WI38 (cell line): Measurements from ENCODE around the gene CHRM1.

Experiments used
- H3K4me3 ChIP-seq: 2 replicates; pipeline ENCODE4 v1.5.1; 2011; ENCODE audit warnings: low read depth, mild to moderate bottlenecking, control low read depth, low read length
- TF ChIP-seq, protein P1 (sequence below): IDR thresholded peaks from 2 replicates; pipeline ENCODE4 v1.5.1; 2012; ENCODE audit warnings: low read depth, mild to moderate bottlenecking, control low read depth, low read length

The CHRM1 gene

DNA sequence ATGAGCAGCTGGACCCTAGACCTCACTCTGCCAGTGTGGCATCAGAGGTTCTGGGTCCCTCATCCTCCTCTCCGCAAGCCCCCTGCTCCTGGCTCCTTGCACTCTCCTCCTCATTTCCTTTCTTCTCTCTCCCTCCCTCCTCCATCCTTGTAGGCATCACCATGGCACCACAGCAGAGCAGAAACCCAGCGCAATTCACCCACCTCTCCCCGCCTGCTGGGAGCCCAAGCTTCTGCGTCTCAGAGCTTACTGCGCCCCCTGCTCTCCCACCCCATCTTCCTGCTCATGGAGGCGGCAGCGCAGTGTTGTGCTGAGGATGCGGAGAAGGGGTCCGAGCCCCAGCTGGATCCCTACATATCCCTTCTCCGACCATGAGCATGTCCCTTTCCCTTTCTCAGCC is 1.7 kb downstream of the CHRM1 start:
- no peak overlapping the region for H3K4me3 ChIP-seq
- TF ChIP-seq, protein P1, sequence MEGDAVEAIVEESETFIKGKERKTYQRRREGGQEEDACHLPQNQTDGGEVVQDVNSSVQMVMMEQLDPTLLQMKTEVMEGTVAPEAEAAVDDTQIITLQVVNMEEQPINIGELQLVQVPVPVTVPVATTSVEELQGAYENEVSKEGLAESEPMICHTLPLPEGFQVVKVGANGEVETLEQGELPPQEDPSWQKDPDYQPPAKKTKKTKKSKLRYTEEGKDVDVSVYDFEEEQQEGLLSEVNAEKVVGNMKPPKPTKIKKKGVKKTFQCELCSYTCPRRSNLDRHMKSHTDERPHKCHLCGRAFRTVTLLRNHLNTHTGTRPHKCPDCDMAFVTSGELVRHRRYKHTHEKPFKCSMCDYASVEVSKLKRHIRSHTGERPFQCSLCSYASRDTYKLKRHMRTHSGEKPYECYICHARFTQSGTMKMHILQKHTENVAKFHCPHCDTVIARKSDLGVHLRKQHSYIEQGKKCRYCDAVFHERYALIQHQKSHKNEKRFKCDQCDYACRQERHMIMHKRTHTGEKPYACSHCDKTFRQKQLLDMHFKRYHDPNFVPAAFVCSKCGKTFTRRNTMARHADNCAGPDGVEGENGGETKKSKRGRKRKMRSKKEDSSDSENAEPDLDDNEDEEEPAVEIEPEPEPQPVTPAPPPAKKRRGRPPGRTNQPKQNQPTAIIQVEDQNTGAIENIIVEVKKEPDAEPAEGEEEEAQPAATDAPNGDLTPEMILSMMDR = no peak

DNA sequence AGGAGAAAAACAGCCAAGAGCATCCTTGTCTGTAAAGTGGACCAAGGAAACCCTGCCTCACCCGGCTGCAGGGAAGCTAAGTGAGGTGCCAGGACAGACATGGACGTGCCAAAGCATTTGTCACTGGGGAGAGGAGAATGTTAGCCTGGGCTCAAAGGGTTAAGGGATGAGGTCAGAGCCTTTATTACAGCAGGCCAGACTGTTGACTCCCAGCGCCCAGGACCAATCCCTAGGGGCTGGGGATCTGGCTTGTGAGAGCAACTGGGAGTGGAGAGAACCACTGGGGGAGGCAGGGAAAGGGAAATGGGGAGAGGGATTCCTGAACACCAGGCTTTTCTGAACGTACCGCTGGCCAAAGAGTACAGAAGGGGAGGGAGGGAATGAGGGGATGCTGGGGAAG is 2.6 kb downstream of the CHRM1 start:
- H3K4me3 ChIP-seq = no peak overlapping the region
- TF ChIP-seq, protein P1 = no peak

DNA sequence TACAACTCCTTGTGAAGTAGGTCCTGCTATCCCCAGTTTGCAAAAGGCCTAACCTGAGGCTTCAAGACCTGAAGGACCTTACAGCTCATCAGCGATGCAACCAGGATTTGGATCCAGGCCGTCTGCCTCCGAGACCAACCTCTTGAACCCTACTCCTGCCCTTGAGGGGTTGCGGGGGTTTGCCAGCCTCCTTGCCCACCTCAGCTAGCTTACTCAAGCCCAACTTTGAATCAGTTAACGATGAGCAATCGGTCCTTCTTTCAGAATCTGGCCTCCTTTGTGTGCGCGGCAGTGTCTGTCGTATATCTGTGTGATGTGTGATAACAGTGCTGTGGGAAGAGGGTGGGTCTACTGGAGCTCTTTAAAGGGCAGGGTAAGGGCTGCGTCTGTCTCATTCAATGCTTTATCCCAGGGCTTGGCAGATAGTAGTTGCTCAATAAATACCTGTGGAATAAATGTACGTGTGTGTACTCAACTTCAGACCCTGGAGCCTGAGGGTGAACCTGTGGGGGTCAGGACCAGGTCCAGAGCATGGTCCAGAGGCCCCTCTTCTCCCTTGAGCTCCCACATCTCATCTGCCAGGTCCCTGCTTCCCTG is 3.2 kb downstream of the CHRM1 start:
- H3K4me3 ChIP-seq = no peak overlapping the region
- TF ChIP-seq, protein P1 = no peak

DNA sequence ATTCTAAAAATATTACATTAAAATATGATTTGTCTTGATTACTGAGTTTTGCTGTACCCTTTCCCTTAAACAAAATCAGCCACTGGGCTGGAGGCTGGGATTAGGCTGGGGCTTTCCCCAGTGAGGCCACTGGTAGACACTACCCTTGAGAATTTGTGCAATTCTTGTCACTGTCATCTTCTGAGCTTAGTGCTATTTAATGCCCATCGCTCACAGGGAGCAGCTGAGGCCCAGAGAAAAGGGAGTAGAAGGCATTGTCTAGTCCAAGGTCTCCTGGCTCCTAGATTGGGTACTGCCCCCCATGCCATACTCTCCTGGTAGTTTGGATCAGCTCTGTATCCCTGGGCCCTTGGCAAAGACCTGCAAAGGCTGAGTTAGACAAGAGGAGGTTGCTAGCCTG is 6.7 kb downstream of the CHRM1 start:
- no peak overlapping the region for H3K4me3 ChIP-seq
- TF ChIP-seq, protein P1 = no peak

DNA sequence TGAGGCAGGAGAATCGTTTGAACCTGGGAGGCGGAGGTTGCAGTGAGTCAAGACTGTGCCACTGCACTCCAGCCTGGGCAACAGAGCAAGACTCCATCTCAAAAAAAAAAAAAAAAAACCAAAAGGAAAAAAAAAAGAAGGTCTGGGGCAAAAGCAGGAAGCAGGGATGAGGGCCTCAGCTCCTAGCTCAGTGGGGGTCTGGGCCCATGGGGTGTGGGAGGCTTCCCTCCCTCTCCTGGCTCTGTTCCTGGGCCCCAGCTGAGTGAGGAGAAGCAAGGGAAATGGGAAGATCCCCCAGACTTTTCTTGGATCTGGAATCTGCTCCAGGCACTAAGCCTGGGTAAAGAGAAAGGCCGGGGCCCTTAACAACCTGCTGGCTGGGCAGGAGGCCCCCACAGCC is 8.9 kb downstream of the CHRM1 start:
- TF ChIP-seq, protein P1 = no peak
- H3K4me3 ChIP-seq = no peak overlapping the region

DNA sequence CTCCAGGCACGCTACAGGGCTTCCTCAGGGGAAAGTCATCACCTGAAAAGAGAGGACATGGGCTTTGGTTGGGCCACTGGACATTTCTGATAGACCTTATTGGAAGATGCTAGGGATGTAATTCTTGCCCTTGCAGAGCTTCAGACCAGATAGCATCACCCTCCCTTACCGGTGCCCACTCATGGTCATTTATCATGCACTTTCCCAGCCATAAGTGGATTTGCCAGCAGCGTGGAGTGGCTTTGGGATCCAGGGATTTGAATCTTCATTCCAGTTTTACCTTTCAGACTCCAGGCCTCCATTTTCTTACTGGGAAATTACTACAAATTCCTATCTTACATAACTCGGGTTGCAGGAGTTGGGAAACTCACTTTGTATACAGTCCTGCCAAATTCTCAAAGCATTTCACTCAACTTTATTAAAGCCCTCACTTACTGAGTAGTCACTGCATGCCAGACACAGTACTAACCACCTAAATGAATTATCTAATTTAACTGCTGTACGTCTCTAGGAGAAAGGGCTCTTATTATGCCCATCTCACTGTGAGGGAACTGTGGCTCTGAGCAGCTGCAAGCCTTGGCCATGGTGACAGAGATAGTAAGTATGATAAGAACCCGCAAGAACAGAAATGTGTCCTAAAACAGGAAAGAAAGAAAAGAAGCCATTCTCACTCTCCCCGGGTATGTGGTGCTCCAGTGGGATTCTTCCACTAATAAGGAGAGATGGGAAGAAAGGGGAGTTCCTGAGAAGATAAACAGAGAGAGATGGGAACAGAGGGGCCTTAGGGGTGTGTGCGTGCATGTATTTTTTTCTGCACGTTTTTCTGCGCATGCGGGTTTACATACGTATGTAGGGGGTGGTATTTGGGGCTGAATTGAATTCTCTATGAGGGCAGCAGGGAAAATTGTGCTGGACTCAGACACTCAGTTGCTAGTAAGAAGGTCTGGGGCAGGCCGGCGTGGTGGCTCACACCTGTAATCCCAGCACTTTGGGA is 9.7 kb downstream of the CHRM1 start:
- TF ChIP-seq, protein P1 = no peak

More for the DNA sequence above, 9.7 kb downstream of the CHRM1 start:
- no peak overlapping the region for H3K4me3 ChIP-seq
